Fibroblast of skin of abdomen (primary cell): ENCODE measurements around the gene RB1.
"Not testable (repeated sequence)": the region's sequence is repeated elsewhere in the genome, so short reads cannot be mapped to it uniquely, and the experiment has no call there.

Experiments used
- DNase-seq: peaks from one replicate; pipeline ENCODE4 v3.0.0-alpha.2; 2013

The RB1 gene

DNA sequence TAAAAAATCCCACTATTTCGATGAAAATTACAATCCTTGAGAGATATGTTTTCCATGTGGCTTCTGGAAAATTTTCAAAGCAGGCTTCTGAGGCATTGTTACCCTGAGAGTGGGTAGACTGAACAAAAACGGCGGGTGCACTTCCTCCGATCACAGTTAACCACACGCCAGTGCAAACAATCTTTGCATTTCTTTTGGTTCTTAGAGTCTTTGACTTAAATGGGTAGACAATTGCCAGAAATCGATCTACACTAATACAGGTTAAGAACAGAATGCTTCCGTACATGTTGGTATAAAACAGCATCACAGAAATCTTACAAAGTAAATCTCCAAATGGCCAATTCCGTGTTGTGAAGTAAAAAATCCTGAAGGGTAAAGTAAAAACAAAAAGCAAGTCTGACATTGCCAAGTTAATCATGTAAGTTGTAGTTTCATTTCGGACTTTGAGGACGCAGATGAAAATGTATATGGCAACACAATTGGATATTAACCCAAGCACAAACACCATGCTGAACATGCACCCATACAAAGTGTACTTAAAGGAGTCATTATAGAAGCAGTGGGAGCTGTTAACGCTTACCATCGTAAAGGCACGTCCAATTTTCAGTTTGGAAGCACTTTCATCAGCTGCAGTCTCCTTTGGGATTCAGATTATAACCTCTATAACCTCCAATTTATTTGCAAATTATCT is 108.4 kb downstream of the RB1 start:
- DNase-seq: peak; percentile 14

DNA sequence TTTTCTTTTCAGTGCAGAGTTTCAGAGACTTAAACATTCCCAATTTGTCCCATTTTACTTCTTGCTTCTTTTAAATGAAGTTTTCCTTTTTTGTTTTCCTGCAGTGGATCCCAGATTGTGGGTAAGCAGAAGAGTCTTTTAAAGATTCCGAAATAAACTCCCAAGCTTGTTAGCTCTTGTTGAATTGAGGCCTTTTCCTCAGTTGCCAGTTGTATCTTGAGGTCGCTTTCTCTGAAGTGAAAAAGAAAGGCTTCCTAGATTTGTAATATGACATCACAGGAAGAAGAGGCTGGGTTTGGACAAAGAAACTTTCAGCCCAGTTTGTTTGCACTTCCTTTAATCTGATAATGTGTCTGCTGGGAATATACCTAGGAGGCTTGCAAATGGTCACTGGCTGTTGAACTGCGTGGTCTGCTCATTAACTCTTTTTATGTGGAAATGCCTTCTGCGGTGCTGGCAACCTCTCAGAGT is 109.4 kb downstream of the RB1 start, which contains the start of gene LPAR6:
Gene LPAR6, minus strand, starts transcription at position 233 of the 471 bp plus-strand sequence. CDS start 690 bp downstream, outside the sequence.
- DNase-seq: peak; percentile 45

DNA sequence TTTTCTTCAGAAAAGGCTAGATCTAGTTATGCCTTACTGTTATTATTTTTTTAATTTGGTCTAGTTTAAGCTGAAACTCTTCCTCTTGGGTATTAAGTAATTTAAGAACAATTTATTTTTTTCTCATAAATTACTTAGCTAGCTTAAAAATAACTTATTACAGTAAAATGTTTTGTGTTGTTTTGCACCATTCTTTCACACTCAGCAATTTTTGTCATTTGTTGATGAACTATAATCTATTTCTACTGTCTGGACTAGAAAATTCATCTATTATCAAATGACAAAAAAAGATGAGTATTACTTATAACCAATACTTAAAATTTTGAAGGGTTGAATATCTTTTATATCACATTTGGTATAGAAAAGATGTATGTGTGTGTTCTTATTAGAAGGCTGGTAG is 111.0 kb downstream of the RB1 start:
- DNase-seq: no peak

DNA sequence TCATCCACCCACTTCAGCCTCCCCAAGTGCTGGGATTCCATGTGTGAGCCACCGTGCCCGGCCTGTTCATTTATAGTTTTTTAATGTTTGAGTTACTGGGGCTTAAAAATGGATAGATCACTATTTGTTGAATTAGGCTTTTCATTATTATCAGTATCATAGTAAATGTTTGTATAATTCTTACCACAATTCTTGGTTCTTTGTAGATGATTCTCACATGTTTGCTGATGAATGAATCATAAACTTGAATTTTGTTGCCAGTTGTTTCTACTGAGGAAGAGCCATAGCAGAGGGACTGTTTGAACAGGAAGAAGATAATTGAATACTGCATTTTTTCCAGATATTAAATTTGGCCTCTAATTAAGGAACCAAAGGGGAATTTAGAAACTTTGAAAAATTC is 112.0 kb downstream of the RB1 start:
- DNase-seq: no peak

DNA sequence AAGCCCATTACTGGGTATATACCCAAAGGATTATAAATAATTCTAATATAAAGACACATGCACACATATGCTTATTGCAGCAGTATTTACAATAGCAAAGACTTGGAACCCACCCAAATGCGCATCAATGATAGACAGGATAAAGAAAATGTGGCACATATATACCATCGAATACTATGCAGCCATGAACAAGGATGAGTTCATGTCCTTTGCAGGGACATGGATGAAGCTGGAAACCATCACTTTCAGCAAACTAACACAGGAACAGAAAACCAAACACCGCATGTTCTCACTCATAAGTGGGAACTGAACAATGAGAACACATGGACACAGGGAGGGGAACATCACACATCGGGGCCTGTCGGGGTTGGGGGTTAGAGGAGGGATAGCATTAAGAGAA is 118.5 kb downstream of the RB1 start:
- DNase-seq: not testable (repeated sequence)

DNA sequence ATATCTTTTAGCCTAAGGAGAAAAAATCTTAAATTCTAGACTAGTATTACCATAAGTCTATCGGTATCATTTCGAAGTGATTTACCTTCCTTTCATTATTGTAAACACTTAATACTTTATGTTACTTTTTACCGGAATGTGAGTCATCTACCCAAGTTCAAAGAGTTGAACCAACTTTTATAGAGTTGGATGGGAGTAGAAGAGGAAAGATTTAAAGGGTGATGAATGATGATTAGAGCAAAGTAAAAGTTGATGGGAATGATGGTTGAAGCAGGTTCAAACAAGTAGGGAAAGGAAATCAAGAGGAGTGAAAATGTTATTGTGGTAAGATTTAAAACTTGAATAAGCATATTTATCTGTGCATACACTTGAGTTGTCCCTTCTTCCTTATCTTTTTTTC is 120.7 kb downstream of the RB1 start:
- no peak for DNase-seq

DNA sequence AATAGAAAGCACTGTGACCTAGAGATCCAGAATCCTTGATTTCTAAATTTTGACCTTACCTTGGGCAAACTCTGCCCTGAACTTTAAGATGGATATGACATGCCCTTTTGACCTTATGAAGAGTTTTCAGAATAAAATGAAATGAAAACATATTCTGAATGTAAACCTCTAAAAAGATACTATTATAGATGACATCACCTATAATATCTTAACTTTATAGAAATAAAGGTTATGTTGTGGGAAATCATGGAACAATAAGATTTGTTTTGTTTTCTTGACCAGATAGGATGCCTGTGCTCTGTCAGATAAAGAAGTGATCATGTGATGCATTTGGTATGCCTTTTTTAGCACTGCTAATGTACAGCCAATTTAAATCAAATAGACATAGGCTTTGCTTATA is 122.5 kb downstream of the RB1 start:
- DNase-seq: no peak

DNA sequence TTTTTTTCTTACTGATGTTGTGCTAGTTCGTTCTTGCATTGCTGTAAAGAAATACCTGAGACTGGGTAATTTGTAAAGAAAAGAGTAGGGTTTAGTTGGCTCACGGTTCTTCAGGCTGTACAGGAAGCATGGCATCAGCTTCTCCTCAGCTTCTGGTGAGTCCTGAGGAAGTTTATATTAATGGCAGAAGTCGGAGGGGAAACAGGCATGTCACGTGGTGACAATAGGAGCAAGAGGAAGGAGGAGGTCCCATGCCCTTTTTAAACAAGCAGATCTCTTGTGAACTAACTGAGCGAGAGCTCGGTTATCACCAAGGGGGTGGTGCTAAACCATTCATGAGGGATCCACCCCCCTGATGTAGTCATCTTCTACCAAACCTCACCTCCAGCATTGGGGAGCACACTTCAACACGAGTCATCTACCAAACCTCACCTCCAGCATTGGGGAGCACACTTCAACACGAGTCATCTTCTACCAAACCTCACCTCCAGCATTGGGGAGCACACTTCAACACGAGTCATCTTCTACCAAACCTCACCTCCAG is 123.3 kb downstream of the RB1 start:
- not testable (repeated sequence) for DNase-seq

DNA sequence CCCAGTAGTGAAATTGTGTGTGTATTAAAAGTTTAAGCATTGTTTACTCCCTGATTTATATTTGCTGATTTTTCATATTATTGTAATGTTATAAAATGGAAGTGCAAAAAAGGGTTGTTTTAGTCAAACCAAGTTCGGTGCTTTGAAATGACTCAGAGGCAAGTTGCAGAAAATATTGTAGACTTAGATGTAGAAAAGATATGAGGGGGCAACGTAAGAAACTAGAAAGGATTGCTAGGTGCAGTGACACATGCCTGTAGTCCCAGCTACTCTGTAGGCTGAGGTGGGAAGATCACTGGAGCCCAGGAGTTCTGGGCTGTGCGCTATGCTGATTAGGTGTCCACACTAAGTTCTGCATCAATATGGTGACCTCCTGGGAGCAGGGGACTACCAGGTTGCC is 125.5 kb downstream of the RB1 start:
- DNase-seq: no peak

DNA sequence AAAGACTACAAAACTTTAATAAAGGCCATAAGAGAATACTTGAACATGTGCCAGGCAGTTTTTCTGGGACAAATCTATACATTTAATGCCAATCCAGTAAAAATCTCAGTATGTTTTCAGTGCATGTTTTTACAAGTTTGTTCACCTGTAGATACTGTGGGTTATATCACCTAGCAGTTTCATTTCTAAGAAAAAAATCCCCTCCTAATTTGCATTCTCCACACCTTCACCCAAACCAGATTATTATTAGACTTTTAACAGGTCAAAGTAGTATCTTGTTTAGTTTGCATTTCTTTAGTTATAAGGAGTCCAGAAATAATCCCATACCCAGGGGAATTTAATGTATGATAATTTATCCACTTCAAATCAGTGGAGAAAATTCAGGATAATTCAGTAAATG is 126.3 kb downstream of the RB1 start:
- DNase-seq: no peak

DNA sequence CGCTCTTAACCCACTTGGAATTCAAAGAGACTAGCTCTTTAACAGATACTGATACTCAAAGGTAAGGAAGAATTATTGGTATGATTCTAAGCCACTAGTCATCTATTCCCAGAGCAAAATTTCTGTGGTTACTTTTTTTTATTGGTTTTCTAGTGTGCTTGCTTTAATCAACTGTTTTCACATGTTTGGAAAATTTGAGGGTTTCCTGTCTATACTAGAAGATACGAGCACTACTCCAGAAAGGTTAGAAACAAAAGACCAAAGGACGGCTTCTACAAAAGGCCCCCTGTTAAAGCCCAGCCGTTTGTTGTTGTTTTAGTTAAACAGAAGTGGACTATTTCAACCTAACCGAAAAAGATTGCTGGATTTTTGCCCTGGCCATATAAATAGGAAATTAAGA is 127.9 kb downstream of the RB1 start:
- peak; percentile 52 for DNase-seq

DNA sequence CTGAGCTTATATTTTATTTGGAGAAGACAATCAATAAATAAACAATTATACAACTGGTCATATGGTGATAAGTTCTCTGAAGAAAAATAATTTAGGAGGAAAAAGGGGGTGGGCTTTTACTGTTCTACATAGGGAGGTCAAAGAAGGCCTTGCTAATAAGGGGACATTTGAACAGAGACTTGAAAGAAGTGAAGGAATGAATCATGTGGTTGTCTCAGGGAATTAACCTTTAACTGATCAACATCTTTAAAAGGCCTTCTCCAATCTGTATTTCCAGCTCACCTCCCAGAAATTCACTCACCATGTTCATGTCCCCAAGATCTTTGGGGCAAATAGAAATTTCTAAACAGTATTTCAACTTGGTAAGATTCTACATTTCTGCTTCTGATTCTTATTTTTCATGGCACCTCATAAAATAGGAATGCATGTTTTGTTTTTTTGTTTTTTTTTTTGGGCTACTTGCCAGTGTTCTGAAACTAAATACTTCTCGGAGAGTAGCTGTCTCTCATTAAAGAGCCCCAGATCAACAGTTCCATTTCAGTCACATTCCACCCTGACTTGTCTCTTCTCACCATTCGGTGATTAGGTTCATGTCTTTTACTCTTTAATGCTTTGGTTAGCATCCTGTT is 128.6 kb downstream of the RB1 start:
- peak; percentile 62 for DNase-seq

DNA sequence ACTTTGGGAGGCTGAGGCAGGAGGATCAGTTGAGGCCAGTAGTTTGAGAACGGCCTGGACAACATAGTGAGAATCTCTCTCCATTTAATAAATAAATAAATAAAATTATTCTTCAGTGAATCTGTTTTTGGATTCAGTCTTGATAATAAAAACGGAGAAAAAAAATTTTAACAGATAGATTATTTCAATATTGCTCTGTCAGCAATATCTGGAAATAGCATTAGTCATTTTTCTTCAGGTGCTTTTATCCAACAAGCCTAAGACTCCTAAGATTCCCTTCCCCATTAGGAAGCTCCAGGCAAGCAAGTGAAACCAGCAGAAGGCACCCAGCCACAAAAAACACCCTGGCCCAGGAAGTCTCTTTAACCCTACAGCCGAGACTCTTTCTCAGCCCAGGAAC is 130.6 kb downstream of the RB1 start:
- no peak for DNase-seq

DNA sequence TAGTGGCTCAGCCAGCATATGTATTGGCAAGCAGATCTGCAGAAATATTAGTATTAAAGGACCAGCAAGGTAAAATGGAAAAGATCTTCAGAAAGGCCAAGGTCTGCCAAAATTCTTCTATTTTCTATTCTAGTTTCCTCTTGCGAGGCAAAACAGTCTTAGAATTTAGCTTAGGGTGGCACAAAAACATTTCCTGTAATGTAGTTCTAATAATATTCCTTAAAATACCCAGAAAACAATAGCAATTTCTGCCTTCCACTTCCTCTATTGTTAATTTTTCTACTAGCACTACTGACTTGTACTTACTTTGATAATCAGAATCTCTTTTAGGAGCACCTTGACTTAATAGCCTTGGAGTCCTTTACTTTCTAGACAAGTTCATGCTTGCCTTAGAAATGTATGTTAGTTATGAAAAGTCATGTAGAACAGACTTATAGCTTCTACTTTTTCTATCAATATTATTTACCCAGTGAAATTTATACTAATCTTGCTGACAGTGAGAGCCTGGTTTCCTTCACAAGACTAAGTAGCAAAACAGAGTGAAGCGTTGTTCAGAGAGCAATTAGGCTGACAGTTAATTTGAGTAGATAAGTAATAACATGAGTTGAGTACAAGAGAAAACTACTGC is 133.2 kb downstream of the RB1 start:
- DNase-seq: no peak

DNA sequence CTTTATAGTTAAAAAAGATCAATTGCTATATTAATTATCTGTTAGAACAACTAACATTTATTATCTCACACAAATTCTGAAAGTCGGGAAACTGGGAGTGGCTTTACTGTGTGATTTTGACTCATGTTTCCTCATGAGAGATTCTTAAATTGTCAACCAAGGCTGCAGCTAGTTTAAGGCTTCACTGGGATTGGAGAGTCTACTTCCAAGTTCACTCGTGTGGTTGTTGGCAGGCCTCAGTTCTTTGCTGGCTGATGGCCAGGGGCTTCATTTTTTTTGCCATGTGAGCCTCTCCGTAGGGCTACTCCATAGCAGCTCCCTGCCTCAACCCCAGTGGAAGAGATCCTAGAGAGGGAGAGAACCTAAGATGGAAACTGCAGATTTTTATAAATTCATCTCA is 133.8 kb downstream of the RB1 start:
- peak; percentile 30 for DNase-seq

DNA sequence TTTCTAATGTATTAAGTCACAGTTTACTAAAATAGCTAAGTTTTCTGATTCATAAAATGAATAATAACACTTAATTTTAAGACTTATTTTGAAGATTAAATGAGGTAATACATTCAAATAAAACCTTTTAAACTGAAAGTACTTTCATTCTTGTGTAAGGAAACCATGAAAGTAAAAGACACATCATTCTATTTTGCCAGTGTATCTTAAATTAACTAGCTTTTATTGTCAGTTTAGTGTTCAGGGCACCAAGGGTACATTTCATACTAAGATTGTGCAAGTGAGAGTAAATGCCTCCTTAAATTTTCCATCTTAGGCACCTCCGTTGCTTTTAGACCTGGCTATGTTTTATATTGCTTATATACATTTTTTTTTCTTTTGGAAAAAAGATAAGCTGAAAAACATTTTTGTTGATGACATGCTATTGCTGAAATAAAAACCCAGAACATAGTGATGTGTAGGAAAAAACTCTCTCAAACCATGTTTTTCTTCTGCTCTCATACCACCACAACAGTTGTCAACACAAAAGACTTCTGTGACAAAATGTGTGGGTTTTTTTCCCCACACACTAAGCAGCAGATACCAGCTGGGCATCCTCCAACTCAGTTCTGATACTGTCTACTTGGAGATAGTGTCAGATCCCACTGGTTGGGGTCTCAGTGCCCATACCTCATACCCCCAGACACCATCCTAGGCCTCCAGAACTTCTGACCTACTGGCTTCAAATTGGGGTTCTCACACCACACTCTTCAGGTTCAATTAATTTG is 140.1 kb downstream of the RB1 start:
- DNase-seq: no peak

DNA sequence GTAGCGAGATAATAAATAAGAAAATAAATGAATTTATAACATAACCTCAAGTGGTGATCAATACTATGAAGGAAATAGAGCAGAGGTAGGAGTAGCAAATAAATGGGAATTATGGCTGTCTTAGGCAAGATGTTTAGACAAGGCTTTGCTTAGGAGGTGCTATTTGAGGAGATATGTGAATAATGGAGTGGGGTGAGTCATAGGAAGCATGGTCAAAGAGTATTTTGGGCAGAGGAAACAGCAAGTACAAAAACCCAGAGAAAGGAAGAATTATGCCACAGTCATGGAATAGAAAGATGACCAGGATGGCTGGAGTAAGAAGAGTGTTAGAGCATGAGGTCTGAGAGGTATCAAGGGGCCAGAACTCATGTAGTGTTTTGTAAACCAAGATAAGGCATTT is 142.9 kb downstream of the RB1 start:
- peak; percentile 54 for DNase-seq

DNA sequence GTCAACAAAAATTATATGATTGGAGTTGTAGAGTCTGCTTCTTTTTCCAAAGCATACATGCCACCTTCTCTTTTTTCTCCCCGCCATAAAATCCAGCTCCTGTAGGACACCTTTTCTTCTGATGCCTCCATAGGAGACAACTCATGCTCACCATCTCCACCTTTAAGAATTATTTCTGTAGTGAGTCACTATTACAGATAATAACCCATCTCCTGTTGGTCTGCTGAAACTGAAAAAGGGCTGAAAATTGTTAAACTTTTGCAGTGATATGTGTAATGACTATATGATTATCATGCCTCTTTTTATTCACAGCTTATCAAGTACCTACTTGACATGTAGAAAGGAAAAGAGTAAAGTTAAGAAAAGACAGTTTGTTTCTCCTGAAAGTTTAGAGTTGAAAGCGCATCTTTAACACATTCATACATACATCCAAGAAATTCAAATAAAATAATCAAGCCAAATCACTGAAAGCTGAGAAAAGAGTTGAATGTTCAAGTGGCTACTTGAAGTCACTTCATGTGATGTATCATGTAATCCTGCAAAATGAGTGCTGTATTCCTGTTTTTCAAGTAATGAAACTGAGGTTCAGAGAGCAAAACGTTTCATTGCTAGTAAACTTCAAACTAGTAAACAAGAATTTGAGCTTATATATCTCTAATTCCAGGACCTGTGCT is 144.9 kb downstream of the RB1 start:
- DNase-seq: no peak

DNA sequence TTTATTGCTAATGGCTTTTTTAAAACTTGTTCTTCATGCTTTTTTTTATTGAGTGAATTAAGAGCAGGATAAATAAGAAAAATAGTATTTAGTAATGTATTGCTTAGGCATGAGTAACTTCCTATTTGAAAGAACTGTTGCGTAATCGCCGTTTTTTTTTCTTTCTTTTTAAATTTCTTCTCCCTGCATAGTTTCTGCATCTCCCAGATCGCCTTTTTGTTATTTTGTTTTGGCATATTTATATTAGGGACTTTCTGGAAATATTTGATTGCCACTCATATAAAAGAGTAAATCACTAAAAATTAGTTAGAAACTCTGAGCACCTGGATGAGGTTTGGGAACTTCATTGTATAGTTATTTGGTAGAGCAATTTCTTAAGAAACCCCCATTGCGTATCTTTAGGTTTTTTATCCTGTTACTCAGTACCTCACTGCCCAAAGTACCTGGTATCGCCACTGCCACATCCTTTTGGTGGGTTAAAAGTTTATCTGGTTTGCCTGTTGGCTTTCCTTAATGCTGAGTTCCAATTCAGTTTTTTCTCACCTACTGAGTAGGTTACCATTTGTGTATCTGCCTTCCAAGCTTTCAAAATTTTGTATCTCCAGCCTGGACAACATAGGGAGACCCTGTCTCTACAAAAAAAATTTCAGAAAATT is 145.5 kb downstream of the RB1 start:
- peak; percentile 56 for DNase-seq

DNA sequence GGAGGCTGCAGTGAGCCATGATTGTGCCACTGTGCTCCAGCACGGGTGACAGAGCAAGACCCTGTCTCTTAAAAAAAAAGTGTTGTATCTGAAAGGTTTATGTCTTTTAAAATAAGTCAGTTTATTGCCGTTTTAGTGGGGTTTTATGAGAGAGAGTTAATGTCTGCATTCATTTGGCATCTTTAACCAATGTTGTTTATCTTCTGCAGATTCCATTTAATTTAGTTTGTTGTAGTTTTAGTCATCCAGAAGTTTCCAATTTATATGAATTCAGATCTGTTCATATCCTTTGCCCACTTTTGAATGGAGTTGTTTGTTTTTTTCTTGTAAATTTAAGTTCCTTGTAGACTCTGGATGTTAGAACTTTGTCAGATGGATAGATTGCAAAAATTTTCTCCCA is 146.1 kb downstream of the RB1 start:
- no peak for DNase-seq

DNA sequence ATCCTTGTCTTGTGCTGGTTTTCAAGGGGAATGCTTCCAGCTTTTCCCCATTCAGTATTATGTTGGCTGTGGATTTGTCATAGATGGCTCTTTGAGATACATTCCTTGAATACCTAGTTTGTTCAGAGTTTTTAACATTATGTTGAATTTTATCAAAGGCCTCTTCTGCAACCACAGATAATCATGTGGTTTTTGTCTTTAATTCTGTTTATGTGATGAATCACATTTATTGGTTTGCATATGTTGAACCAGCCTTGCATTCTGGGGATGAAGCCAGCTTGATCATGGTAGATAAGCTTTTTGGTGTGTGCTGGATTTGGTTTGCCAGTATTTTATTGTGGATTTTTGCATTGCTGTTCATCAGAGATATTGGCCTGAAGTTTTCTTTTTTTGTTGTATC is 147.6 kb downstream of the RB1 start:
- DNase-seq: peak; percentile 64

DNA sequence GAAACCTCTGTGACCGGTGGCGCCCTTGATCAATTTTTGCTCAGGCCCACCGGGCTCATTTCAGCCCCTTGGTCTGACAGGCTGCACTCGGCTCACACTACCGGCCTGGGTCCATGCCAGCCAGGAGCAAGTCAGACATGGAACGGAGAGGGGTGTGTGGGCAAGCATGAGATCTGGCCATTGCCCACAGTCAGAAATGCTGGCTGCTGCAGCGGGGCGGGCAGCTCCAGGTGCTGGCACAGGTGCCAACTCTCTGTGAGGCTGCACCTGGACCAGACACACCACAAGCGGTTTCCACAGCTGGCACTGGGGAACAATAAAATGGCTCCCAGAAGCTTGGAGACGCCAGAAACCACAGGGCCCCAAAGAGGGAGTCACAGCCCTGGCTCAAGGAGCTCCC is 153.0 kb downstream of the RB1 start:
- no peak for DNase-seq
